ENCODE data around the gene B3GALT6.

- TF ChIP-seq POLR2A (IDR thresholded peaks at IDR 0.05) = no peak
- TF ChIP-seq, protein P1, sequence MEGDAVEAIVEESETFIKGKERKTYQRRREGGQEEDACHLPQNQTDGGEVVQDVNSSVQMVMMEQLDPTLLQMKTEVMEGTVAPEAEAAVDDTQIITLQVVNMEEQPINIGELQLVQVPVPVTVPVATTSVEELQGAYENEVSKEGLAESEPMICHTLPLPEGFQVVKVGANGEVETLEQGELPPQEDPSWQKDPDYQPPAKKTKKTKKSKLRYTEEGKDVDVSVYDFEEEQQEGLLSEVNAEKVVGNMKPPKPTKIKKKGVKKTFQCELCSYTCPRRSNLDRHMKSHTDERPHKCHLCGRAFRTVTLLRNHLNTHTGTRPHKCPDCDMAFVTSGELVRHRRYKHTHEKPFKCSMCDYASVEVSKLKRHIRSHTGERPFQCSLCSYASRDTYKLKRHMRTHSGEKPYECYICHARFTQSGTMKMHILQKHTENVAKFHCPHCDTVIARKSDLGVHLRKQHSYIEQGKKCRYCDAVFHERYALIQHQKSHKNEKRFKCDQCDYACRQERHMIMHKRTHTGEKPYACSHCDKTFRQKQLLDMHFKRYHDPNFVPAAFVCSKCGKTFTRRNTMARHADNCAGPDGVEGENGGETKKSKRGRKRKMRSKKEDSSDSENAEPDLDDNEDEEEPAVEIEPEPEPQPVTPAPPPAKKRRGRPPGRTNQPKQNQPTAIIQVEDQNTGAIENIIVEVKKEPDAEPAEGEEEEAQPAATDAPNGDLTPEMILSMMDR (IDR thresholded peaks at IDR 0.05) = no peak
- no peak for TF ChIP-seq POLR2AphosphoS5 (IDR thresholded peaks at IDR 0.05; ENCODE audit: insufficient read depth in 1 of 2, low read depth in 1 of 2)
Measured at GRCh38 chr1:1268284-1268682, 36.2 kb downstream of the B3GALT6 start.
